NB4 (cell line): ENCODE results near the gene EPB41L2.

Experiments
- CTCF ChIP-seq: IDR thresholded peaks from one replicate; pipeline ENCODE4 v1.5.1; 2012; ENCODE audit warnings: low read depth, low read length
- MAX ChIP-seq: IDR thresholded peaks from 2 replicates; pipeline ENCODE4 v1.6.1; 2011; ENCODE audit warnings: low read depth, low read length
- POLR2A ChIP-seq: IDR thresholded peaks from 2 replicates; pipeline ENCODE4 v1.6.1; 2011; ENCODE audit warnings: mild to moderate bottlenecking; ENCODE audit not compliant: insufficient read length; ENCODE audit errors: extremely low read depth

- TF ChIP-seq CTCF: no peak
- TF ChIP-seq POLR2A: no peak
- no peak for TF ChIP-seq MAX
These were observed 268.9 kb downstream of the EPB41L2 start for GRCh38 chr6:130794010-130794697.
